ENCODE results near the gene LACTB.

Gene LACTB

GRCh38 chr15:63080634-63081250 is 40.9 kb upstream of the LACTB start:
- Histone ChIP-seq H3K18ac (ENCODE audit: low read length) (no peak overlapping the region), H2BK5ac (ENCODE audit: low read length) (no peak overlapping the region), H3K56ac (ENCODE audit: low read length) (no peak overlapping the region), H3K4me1 (ENCODE audit: control insufficient read depth, low read depth, low read length) (peaks cover 8% of the 10 kb centered on the region), H3K79me2 (ENCODE audit: control insufficient read depth, insufficient read depth, low read length) (no peaks in the 10 kb centered on the region), H3K4me2 (ENCODE audit: low read length) (no peak overlapping the region), H3K4ac (ENCODE audit: low read depth, low read length) (no peak overlapping the region), H4K5ac (ENCODE audit: low read length) (no peak overlapping the region), H2BK120ac (ENCODE audit: low read depth, low read length) (no peak overlapping the region), H3K4me3 (ENCODE audit: low read length) (no peak overlapping the region), H2AK5ac (ENCODE audit: low read length) (no peak overlapping the region), H2BK15ac (replicated peaks; ENCODE audit: low read depth) (no peak overlapping the region), H3K23ac (ENCODE audit: low read length) (no peak overlapping the region), H3K27ac (ENCODE audit: low read depth, low read length) (no peak overlapping the region), H3K36me3 (ENCODE audit: control insufficient read depth, insufficient read depth, low read length) (no peaks in the 10 kb centered on the region), H3K9ac (ENCODE audit: low read length) (no peak overlapping the region), H3K27me3 (ENCODE audit: insufficient read depth, low read length, poor library complexity) (no peaks in the 10 kb centered on the region), H3K79me1 (ENCODE audit: low read length) (no peaks in the 10 kb centered on the region), H4K8ac (ENCODE audit: low read depth, low read length) (no peak overlapping the region)
- no peak for DNase-seq
- WGBS (ENCODE audit: extremely low coverage, insufficient coverage, low lambda C conversion rate) = no CpG with 5 or more reads among the region's 10 CpGs

GRCh38 chr15:63082366-63082765 is 39.3 kb upstream of the LACTB start:
- H2BK5ac ChIP-seq (ENCODE audit: low read length) = no peak overlapping the region
- H3K4me1 ChIP-seq (ENCODE audit: control insufficient read depth, low read depth, low read length) = no peaks in the 10 kb centered on the region
- H3K18ac ChIP-seq (ENCODE audit: low read length) = no peak overlapping the region
- WGBS (ENCODE audit: extremely low coverage, insufficient coverage, low lambda C conversion rate) = no CpG with 5 or more reads among the region's 4 CpGs
- no peak for DNase-seq
- no peak overlapping the region for H3K23ac ChIP-seq (ENCODE audit: low read length)
- no peak overlapping the region for H2AK5ac ChIP-seq (ENCODE audit: low read length)
- no peaks in the 10 kb centered on the region for H3K27me3 ChIP-seq (ENCODE audit: insufficient read depth, low read length, poor library complexity)
- no peak overlapping the region for H4K5ac ChIP-seq (ENCODE audit: low read length)
- no peak overlapping the region for H3K9ac ChIP-seq (ENCODE audit: low read length)
- H4K8ac ChIP-seq (ENCODE audit: low read depth, low read length) = no peak overlapping the region
- H3K4me2 ChIP-seq (ENCODE audit: low read length) = no peak overlapping the region
- H3K36me3 ChIP-seq (ENCODE audit: control insufficient read depth, insufficient read depth, low read length) = no peaks in the 10 kb centered on the region
- H3K4me3 ChIP-seq (ENCODE audit: low read length) = no peak overlapping the region
- H3K27ac ChIP-seq (ENCODE audit: low read depth, low read length) = no peak overlapping the region
- no peak overlapping the region for H3K4ac ChIP-seq (ENCODE audit: low read depth, low read length)
- H2BK15ac ChIP-seq (replicated peaks; ENCODE audit: low read depth) = no peak overlapping the region
- no peaks in the 10 kb centered on the region for H3K79me1 ChIP-seq (ENCODE audit: low read length)
- H3K56ac ChIP-seq (ENCODE audit: low read length) = no peak overlapping the region
- no peak overlapping the region for H2BK120ac ChIP-seq (ENCODE audit: low read depth, low read length)
- H3K79me2 ChIP-seq (ENCODE audit: control insufficient read depth, insufficient read depth, low read length) = no peaks in the 10 kb centered on the region

GRCh38 chr15:63083044-63083443 is 38.6 kb upstream of the LACTB start:
- no CpG with 5 or more reads among the region's 12 CpGs for WGBS (ENCODE audit: extremely low coverage, insufficient coverage, low lambda C conversion rate)
- H3K4me1 ChIP-seq (ENCODE audit: control insufficient read depth, low read depth, low read length) = no peaks in the 10 kb centered on the region

GRCh38 chr15:63083541-63083940 is 38.1 kb upstream of the LACTB start:
- no peak overlapping the region for H3K9ac ChIP-seq (ENCODE audit: low read length)
- no peaks in the 10 kb centered on the region for H3K27me3 ChIP-seq (ENCODE audit: insufficient read depth, low read length, poor library complexity)
- H3K27ac ChIP-seq (ENCODE audit: low read depth, low read length) = no peak overlapping the region
- H3K4me2 ChIP-seq (ENCODE audit: low read length) = no peak overlapping the region
- no peak overlapping the region for H3K56ac ChIP-seq (ENCODE audit: low read length)
- peak; percentile 47 for DNase-seq
- H2BK15ac ChIP-seq (replicated peaks; ENCODE audit: low read depth) = no peak overlapping the region
- no peak overlapping the region for H4K5ac ChIP-seq (ENCODE audit: low read length)
- H3K4me3 ChIP-seq (ENCODE audit: low read length) = no peak overlapping the region
- H3K4ac ChIP-seq (ENCODE audit: low read depth, low read length) = no peak overlapping the region
- H3K4me1 ChIP-seq (ENCODE audit: control insufficient read depth, low read depth, low read length) = no peaks in the 10 kb centered on the region
- H3K79me1 ChIP-seq (ENCODE audit: low read length) = no peaks in the 10 kb centered on the region
- no peak overlapping the region for H2AK5ac ChIP-seq (ENCODE audit: low read length)
- H2BK120ac ChIP-seq (ENCODE audit: low read depth, low read length) = no peak overlapping the region
- no peak overlapping the region for H3K23ac ChIP-seq (ENCODE audit: low read length)
- no peaks in the 10 kb centered on the region for H3K36me3 ChIP-seq (ENCODE audit: control insufficient read depth, insufficient read depth, low read length)
- H3K79me2 ChIP-seq (ENCODE audit: control insufficient read depth, insufficient read depth, low read length) = no peaks in the 10 kb centered on the region
- H4K8ac ChIP-seq (ENCODE audit: low read depth, low read length) = no peak overlapping the region
- WGBS (ENCODE audit: extremely low coverage, insufficient coverage, low lambda C conversion rate) = no CpG with 5 or more reads among the region's 11 CpGs
- no peak overlapping the region for H2BK5ac ChIP-seq (ENCODE audit: low read length)
- no peak overlapping the region for H3K18ac ChIP-seq (ENCODE audit: low read length)

More at GRCh38 chr15:63083044-63083443, 38.6 kb upstream of the LACTB start:
- no peak overlapping the region for H4K5ac ChIP-seq (ENCODE audit: low read length)
- no peaks in the 10 kb centered on the region for H3K36me3 ChIP-seq (ENCODE audit: control insufficient read depth, insufficient read depth, low read length)
- no peak overlapping the region for H2BK120ac ChIP-seq (ENCODE audit: low read depth, low read length)
- no peaks in the 10 kb centered on the region for H3K79me1 ChIP-seq (ENCODE audit: low read length)
- no peak overlapping the region for H3K18ac ChIP-seq (ENCODE audit: low read length)
- H4K8ac ChIP-seq (ENCODE audit: low read depth, low read length) = no peak overlapping the region
- H3K56ac ChIP-seq (ENCODE audit: low read length) = peak overlapping the region; percentile 59
- peak; percentile 52 for DNase-seq
- no peaks in the 10 kb centered on the region for H3K27me3 ChIP-seq (ENCODE audit: insufficient read depth, low read length, poor library complexity)
- no peak overlapping the region for H2BK5ac ChIP-seq (ENCODE audit: low read length)
- H3K79me2 ChIP-seq (ENCODE audit: control insufficient read depth, insufficient read depth, low read length) = no peaks in the 10 kb centered on the region
- no peak overlapping the region for H3K4me3 ChIP-seq (ENCODE audit: low read length)
- H3K27ac ChIP-seq (ENCODE audit: low read depth, low read length) = no peak overlapping the region
- no peak overlapping the region for H3K9ac ChIP-seq (ENCODE audit: low read length)
- H3K23ac ChIP-seq (ENCODE audit: low read length) = no peak overlapping the region
- no peak overlapping the region for H2AK5ac ChIP-seq (ENCODE audit: low read length)
- no peak overlapping the region for H3K4ac ChIP-seq (ENCODE audit: low read depth, low read length)
- no peak overlapping the region for H3K4me2 ChIP-seq (ENCODE audit: low read length)
- H2BK15ac ChIP-seq (replicated peaks; ENCODE audit: low read depth) = no peak overlapping the region

- DNase-seq = no peak
- H3K4me2 ChIP-seq (ENCODE audit: low read length) = no peak overlapping the region
- H3K36me3 ChIP-seq (ENCODE audit: control insufficient read depth, insufficient read depth, low read length) = no peaks in the 10 kb centered on the region
- H3K27ac ChIP-seq (ENCODE audit: low read depth, low read length) = no peak overlapping the region
- peaks cover 2% of the 10 kb centered on the region for H3K4me1 ChIP-seq (ENCODE audit: control insufficient read depth, low read depth, low read length)
- H3K23ac ChIP-seq (ENCODE audit: low read length) = no peak overlapping the region
- no peaks in the 10 kb centered on the region for H3K27me3 ChIP-seq (ENCODE audit: insufficient read depth, low read length, poor library complexity)
- H2BK5ac ChIP-seq (ENCODE audit: low read length) = no peak overlapping the region
- H3K4me3 ChIP-seq (ENCODE audit: low read length) = no peak overlapping the region
- no peak overlapping the region for H3K56ac ChIP-seq (ENCODE audit: low read length)
- H3K18ac ChIP-seq (ENCODE audit: low read length) = no peak overlapping the region
- H3K79me1 ChIP-seq (ENCODE audit: low read length) = no peaks in the 10 kb centered on the region
- no peak overlapping the region for H2BK15ac ChIP-seq (replicated peaks; ENCODE audit: low read depth)
- no peaks in the 10 kb centered on the region for H3K79me2 ChIP-seq (ENCODE audit: control insufficient read depth, insufficient read depth, low read length)
- H2BK120ac ChIP-seq (ENCODE audit: low read depth, low read length) = no peak overlapping the region
- no peak overlapping the region for H2AK5ac ChIP-seq (ENCODE audit: low read length)
- no peak overlapping the region for H3K4ac ChIP-seq (ENCODE audit: low read depth, low read length)
- no peak overlapping the region for H4K5ac ChIP-seq (ENCODE audit: low read length)
- no peak overlapping the region for H4K8ac ChIP-seq (ENCODE audit: low read depth, low read length)
- no CpG with 5 or more reads among the region's 1 CpG for WGBS (ENCODE audit: extremely low coverage, insufficient coverage, low lambda C conversion rate)
- H3K9ac ChIP-seq (ENCODE audit: low read length) = no peak overlapping the region
Measured at GRCh38 chr15:63084806-63085205, 36.9 kb upstream of the LACTB start.

GRCh38 chr15:63085289-63085688 is 36.4 kb upstream of the LACTB start:
- no peaks in the 10 kb centered on the region for H3K27me3 ChIP-seq (ENCODE audit: insufficient read depth, low read length, poor library complexity)
- no peak overlapping the region for H3K9ac ChIP-seq (ENCODE audit: low read length)
- no peak overlapping the region for H4K8ac ChIP-seq (ENCODE audit: low read depth, low read length)
- H3K56ac ChIP-seq (ENCODE audit: low read length) = no peak overlapping the region
- H3K4me2 ChIP-seq (ENCODE audit: low read length) = no peak overlapping the region
- no peak overlapping the region for H3K4me3 ChIP-seq (ENCODE audit: low read length)
- no peaks in the 10 kb centered on the region for H3K79me2 ChIP-seq (ENCODE audit: control insufficient read depth, insufficient read depth, low read length)
- H3K4ac ChIP-seq (ENCODE audit: low read depth, low read length) = no peak overlapping the region
- H2BK120ac ChIP-seq (ENCODE audit: low read depth, low read length) = no peak overlapping the region
- H2BK15ac ChIP-seq (replicated peaks; ENCODE audit: low read depth) = no peak overlapping the region
- H3K36me3 ChIP-seq (ENCODE audit: control insufficient read depth, insufficient read depth, low read length) = no peaks in the 10 kb centered on the region
- 100% methylated on average over 1 of the region's 4 CpGs for WGBS (ENCODE audit: extremely low coverage, insufficient coverage, low lambda C conversion rate)
- no peak overlapping the region for H3K23ac ChIP-seq (ENCODE audit: low read length)
- no peaks in the 10 kb centered on the region for H3K79me1 ChIP-seq (ENCODE audit: low read length)
- H4K5ac ChIP-seq (ENCODE audit: low read length) = no peak overlapping the region
- no peak overlapping the region for H3K27ac ChIP-seq (ENCODE audit: low read depth, low read length)
- DNase-seq = no peak
- peaks cover 2% of the 10 kb centered on the region for H3K4me1 ChIP-seq (ENCODE audit: control insufficient read depth, low read depth, low read length)
- H2AK5ac ChIP-seq (ENCODE audit: low read length) = no peak overlapping the region
- H3K18ac ChIP-seq (ENCODE audit: low read length) = no peak overlapping the region
- no peak overlapping the region for H2BK5ac ChIP-seq (ENCODE audit: low read length)

Data from mesendoderm (in vitro differentiated cells).